Mammary epithelial cell (primary cell): ENCODE data around the gene NEDD4.

Source experiments
- EZH2 ChIP-seq: IDR thresholded peaks from 2 replicates; pipeline ENCODE4 v1.6.1; 2012; ENCODE audit warnings: low read length, inconsistent platforms, borderline replicate concordance
- TF ChIP-seq, protein P1 (sequence below), 2 donors: IDR thresholded peaks in 1 of 2; conservative IDR thresholded peaks in 1 of 2; 2 replicates each; pipeline ENCODE4 v1.5.1; 2011 to 2012; ENCODE audit warnings: inconsistent platforms in 2 of 2, low read length in 2 of 2, mild to moderate bottlenecking in 2 of 2, control low read depth in 1 of 2, low read depth in 1 of 2; ENCODE audit not compliant: insufficient read depth in 1 of 2; ENCODE audit errors: extremely low read depth in 1 of 2

DNA sequence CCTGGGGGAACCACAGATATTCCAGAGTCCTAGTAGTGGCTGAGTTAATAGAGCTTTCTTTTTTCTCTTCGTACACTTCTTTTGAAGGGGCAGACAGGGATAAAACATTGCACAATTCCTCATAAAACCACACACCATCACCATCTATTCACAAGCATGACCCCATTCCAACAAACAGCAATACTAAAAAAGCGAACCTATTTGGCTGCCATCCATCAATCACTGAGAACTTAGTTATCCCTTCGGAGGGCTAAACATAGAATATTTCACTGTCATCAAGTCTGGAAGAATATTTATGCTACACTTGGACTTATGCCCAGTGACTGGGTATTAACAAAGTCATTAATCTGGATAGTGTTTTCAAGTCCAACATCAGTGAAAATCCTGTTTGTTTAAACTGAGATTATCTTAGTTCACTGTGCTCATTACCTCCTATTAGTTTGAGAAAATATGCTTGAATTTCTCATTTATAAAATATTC is 170.2 kb downstream of the NEDD4 start:
- TF ChIP-seq, protein P1, sequence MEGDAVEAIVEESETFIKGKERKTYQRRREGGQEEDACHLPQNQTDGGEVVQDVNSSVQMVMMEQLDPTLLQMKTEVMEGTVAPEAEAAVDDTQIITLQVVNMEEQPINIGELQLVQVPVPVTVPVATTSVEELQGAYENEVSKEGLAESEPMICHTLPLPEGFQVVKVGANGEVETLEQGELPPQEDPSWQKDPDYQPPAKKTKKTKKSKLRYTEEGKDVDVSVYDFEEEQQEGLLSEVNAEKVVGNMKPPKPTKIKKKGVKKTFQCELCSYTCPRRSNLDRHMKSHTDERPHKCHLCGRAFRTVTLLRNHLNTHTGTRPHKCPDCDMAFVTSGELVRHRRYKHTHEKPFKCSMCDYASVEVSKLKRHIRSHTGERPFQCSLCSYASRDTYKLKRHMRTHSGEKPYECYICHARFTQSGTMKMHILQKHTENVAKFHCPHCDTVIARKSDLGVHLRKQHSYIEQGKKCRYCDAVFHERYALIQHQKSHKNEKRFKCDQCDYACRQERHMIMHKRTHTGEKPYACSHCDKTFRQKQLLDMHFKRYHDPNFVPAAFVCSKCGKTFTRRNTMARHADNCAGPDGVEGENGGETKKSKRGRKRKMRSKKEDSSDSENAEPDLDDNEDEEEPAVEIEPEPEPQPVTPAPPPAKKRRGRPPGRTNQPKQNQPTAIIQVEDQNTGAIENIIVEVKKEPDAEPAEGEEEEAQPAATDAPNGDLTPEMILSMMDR (conservative IDR thresholded peaks at IDR 0.05 in 1 of 2, IDR thresholded peaks at IDR 0.05 in 1 of 2; ENCODE audit: extremely low read depth in 1 of 2, insufficient read depth in 1 of 2, low read depth in 1 of 2, low read length in 2 of 2), result no peak
- no peak for TF ChIP-seq EZH2
